SK-N-SH (cell line): ENCODE results near the gene IQSEC1.

ENCODE experiments used
- CTCF ChIP-seq: fragments of 200-600 bp; sonication (generic); IDR thresholded peaks from 2 replicates; pipeline ENCODE4 v1.6.1; 2017; ENCODE audit warnings: antibody characterized with exemption, mild to moderate bottlenecking, moderate library complexity
- GABPA ChIP-seq: IDR thresholded peaks from 2 replicates; pipeline ENCODE4 v1.4.0; 2012; ENCODE audit warnings: low read depth, mild to moderate bottlenecking

- no peak for TF ChIP-seq GABPA
- TF ChIP-seq CTCF: no peak
Measured at GRCh38 chr3:13103416-13104058, 30.3 kb upstream of the IQSEC1 start.
